ENCODE measurements around the gene L1TD1.
"Not testable (repeated sequence)": the region's sequence is repeated elsewhere in the genome, so short reads cannot be mapped to it uniquely, and the experiment has no call there.

Gene L1TD1

DNA sequence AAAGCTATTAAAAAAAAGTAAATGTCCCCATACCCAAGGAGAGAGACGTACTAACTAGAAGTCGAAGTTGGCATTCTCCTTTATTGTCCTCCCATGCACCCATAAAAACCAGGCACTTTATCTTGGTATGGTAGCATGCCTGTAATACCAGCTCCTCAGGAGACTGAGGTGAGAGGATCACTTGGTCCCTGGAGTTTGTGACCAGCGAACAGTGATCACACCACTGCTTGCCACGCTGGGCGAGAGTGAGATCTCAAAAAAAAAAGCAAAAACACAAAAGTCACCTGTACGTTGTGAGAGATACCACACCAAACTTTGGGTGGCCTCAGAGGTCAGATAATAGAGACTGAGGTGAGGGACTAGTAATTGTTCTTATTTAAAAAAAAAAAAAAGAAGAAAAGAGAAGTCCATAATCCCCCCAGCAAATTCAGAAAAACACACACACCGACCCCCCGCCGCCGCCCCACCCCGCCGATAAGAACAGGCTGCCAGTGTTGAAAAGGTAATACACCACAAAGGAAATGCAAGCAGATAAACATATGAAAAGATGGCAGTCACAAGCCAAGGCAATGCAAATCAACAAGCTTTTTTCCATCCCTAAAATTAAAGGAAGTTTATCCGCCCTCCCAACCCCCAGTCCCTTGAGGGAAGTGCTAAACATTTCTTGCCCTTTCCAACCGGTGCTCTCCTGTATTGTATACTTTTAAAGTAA, 3.6 kb downstream of the L1TD1 start:
- no peak for DNase-seq (ENCODE audit: low read depth in 3 of 3)

DNA sequence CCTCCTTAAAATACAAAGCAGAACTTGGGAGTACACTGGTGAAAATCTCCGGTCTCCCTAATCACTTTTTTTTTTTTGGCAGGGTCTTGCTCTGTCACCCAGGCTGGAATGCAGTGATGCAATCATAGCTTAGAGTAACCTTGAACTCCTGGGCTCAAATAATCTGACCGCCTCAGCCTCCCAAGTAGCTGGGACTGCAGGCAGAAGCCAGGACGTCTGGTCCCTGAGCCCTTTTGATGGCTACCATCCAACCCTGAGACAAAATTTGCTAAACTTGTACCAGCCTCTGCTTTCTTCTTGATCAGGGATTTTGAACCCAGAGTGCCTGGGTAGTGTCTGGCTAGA, 4.1 kb downstream of the L1TD1 start:
- no peak for DNase-seq (ENCODE audit: low read depth in 3 of 3)

DNA sequence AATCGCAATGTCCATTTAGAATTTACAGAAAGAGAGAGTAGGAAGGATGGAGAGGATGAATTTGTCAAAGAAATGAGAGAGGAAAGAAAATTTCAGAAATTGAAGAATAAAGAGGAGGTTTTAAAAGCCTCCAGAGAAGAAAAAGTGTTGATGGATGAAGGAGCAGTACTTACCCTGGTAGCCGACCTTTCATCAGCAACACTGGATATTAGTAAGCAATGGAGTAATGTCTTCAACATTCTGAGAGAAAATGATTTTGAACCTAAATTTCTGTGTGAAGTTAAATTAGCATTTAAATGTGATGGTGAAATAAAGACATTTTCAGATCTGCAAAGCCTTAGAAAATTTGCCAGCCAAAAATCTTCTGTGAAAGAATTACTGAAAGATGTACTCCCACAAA, 12.5 kb downstream of the L1TD1 start:
- no peak for DNase-seq (ENCODE audit: low read depth in 3 of 3)

DNA sequence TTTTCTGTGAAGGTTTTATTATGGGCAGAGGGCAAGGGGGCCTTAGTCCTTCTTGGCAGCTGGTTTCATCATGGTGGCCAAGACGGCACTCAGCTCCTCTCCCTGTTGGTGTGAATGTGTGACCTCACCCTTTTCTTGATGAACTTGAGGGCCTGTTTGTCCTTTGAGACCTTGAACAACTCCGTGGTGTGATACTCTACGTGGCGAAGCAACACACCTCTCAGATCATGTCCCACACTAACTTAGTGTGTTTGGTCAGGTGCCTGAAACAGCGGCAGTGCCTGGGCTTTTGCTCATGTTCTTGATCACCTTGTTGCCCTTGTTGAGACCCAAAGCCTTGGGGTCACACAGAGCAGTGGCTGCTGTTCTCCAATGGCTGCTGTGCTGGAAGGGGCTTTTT, 13.4 kb downstream of the L1TD1 start:
- no peak for DNase-seq (ENCODE audit: low read depth in 3 of 3)

DNA sequence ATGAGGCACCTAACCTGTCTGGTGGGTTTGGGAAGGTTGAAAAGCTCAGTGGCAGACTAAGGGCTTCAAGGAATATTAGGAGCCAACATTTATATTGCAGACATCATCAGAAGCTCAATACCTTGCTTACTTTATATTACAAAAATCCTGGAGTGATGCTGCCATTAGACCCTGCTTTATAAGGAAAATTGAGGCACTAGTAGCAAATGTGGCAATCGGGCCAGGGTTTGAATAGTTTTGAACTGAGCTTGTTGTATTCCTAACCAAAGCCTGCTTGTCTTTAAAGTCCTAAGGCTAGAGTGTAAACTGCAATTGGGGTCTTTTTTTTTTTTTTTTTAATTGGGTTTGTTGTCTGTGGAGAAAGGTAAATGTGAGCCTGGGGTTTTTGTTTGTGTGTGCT, 14.3 kb downstream of the L1TD1 start:
- no peak for DNase-seq (ENCODE audit: low read depth in 3 of 3)

DNA sequence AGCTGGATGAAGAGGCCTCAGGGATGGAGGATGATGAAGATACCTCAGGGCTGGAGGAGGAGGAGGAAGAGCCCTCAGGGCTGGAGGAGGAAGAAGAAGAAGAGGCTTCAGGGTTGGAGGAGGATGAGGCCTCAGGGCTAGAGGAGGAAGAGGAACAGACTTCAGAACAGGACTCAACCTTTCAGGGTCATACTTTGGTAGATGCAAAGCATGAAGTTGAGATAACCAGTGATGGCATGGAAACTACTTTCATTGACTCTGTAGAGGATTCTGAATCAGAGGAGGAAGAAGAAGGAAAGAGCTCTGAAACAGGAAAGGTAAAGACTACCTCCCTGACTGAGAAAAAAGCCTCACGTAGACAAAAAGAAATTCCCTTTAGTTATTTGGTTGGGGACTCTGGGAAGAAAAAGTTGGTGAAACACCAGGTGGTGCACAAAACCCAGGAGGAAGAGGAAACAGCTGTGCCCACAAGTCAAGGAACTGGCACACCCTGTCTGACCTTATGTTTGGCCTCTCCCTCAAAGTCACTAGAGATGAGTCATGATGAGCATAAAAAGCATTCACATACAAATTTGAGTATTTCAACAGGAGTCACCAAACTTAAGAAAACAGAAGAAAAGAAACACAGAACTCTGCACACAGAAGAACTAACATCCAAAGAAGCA, 15.4 kb downstream of the L1TD1 start:
- DNase-seq (ENCODE audit: low read depth in 3 of 3) = no peak

DNA sequence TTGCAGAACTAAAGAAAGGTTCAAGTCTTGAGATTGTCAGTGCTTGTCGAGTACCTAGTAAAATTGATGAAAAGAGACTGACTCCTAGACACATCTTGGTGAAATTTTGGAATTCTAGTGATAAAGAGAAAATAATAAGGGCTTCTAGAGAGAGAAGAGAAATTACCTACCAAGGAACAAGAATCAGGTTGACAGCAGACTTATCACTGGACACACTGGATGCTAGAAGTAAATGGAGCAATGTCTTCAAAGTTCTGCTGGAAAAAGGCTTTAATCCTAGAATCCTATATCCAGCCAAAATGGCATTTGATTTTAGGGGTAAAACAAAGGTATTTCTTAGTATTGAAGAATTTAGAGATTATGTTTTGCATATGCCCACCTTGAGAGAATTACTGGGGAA, 16.3 kb downstream of the L1TD1 start:
- DNase-seq (ENCODE audit: low read depth in 3 of 3) = no peak

DNA sequence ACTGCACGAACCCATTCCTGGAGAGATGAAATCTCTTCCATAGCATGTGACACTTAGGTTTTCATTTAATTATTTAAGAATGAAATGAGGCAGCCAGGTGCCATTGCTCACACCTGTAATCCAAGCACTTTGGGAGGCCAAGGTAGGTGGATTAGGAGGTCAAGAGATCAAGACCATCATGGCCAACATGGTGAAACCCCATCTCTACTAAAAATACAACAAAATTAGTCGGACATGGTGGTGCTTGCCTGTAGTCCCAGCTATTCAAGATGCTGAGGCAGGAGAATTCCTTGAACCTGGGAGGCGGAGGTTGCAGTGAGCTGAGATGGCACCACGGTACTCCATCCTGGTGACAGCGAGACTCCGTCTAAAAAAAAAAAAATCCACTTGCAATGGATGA, 17.8 kb downstream of the L1TD1 start:
- no peak for DNase-seq (ENCODE audit: low read depth in 3 of 3)

DNA sequence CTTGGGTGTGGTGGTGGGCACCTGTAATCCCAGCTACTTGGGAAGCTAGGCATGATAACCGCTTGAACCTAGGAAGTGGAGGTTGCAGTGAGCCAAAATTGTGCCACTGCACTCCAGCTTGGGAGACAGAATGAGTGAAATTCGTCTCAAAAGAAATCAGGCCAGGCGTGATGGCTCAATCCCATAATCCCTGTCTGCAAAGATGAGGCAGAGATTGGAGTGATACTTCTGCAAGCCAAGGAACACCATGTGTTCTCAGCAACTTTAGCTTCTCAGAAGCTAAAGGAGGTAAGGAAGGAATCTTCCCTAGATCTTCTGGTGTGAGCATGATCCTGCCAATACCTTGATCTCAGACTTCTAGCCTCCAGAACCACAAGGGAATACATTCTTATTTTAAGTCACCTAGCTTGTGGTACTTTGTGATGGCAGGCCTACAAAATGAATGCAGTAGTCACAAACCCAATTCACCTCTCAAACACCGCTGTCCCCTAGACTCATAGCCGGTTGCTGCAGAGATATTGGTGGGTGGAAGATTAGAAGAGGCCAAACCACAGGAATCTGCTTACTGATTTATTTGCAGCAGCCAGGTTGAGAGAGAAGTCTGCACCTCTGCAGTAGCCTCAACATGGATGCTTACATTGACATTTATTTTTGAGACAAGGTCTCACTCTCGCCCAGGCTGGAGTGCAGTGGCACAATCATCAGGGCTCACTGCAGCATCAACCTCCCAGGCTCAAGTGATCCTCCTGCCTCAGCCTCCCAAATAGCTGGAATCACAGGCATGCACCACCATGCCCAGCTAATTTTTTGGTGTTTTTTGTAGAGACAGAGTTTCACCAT, 18.6 kb downstream of the L1TD1 start:
- no peak for DNase-seq (ENCODE audit: low read depth in 3 of 3)

DNA sequence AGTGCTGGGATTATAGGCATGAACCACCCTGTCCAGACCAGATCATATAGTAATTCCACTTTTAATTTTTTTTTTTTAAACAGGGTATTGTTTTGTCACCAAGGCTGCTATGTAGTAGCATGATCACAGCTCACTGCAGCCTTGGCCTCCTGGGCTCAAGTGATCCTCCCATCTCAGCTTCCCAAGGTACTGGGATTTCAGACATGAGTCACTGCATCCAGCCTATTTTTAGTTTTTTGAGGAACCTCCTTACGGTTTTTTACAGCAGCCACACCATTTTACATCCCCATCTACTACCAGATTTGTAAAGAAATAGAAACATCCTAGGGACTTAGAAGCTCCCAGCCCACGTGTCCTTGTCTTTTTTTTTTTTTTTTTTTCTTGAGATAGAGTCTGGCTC, 24.0 kb downstream of the L1TD1 start:
- no peak for DNase-seq (ENCODE audit: low read depth in 3 of 3)

DNA sequence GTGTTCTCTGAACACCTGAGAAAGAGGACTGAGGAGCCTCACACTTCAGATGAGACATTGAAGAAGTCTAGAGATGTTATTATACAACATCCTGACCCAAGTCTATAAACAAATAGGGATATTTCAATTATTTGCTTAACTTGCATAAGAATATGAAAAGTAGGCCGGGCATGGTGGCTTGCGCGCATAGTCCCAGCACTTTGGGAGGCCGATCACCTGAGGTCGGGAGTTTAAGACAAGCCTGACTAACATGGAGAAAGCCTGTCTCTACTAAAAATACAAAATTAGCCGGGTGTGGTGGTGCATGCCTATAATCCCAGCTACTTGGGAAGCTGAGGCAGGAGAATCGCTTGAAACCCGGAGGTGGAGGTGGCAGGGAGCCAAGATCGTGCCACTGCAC, 25.8 kb downstream of the L1TD1 start:
- not testable (repeated sequence) for DNase-seq (ENCODE audit: low read depth in 3 of 3)

DNA sequence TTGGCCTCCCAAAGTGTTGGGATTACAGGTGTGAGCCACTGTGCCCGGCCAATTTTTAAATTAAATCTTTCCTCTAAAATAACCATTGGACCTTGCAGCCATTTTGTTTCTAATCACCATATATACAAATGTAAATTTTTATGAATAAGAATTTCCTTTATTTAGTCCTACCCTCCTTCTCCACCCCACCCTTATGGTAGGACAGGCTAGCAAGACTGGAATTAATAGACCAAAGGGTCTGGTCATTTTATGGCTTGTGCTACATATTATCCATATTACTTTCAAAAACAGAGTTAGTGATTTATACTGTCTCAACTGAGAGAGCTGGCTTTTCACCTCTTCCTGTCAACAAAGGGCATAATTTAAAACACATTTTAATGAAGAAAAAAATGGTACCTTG, 26.5 kb downstream of the L1TD1 start:
- no peak for DNase-seq (ENCODE audit: low read depth in 3 of 3)

DNA sequence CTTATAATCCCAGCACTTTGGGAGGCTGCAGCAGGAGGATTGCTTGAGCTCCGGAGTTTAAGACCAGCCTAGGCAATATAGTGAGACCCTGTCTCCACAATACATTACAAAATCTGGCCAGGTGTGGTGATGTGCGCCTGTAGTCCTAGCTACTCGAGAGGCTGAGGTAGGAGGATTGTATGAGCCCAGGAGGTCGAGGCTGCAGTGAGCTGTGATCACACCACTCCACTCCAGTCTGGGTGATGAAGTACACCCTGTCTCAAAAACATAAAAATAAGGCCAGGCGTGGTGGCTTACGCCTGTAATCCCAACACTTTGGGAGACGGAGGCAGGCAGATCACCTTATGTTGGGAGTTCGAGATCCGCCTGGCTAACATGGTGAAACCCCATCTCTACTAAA, 27.7 kb downstream of the L1TD1 start:
- no peak for DNase-seq (ENCODE audit: low read depth in 3 of 3)

DNA sequence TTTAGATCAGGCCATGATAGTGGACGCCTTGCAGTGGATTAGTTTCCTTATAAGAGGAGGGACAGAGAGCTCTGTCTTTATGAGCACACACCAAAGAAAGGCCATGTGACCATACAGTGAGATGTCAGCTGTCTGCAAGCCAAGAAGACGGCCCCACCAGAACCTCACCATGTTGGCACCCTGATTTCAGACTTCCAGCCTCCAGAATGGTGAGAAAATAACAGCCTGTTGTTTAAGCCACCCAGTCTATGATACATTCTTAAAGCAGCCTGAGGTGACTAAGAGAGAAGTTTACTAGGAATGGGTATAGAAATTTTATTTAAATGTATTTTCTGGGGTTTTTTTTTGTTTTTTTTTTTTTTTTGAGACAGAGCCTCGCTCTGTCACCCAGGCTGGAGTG, 29.5 kb downstream of the L1TD1 start:
- DNase-seq (ENCODE audit: low read depth in 3 of 3) = no peak

DNA sequence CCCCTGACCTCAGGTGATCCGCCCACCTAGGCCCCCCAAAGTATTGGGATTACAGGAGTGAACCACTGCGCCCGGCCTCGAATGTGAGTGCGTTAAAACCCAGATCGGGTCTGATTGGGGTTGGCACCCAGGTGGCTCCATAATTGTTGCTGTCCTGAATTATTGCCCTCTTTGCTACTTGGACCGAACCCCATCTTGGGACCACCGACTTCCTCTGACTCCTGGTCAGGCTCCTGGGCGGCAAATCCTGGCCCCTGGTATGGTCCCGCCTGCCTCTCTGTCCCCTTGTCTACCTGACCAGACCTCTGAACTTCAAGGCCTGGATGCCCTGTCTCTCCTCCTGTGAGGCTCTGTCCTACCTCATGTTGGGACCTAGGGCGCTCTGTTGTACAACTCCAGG, 32.8 kb downstream of the L1TD1 start:
- DNase-seq (ENCODE audit: low read depth in 3 of 3) = no peak

DNA sequence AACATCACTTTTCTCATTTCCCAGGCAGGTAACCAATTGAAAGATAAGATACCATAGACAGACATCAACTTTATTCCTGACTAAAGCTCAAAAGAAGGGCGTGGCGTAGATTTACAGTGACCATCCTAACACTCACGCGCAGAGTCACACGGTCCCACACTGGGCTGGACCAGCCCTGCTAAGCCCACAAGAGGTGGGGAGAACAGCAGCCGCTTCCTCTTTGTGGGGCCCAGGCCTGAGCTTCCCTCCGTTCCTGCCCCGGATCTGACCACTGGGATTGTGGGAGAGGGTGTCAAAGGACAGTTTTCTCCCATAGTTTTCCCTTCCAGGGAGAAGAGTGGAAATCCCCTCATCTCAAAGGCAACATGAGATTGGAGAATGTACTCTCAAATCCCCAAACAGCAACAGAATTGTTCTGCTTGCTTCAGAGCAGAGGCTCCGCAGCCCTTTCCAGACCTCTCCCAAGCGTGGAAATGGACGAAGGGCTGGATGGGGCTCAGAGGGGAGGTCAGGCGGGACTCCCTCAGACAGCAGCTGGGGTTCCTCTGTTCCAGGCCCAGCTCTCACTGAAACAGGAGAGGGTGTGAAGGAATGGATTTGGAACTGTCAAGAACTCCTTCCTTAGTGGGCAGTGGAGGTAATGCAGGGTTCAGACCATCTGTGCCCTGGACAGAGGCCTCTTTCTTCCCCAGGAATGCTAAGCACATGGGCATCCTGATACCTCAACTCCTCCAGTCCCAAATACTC, 33.7 kb downstream of the L1TD1 start:
- no peak for DNase-seq (ENCODE audit: low read depth in 3 of 3)

DNA sequence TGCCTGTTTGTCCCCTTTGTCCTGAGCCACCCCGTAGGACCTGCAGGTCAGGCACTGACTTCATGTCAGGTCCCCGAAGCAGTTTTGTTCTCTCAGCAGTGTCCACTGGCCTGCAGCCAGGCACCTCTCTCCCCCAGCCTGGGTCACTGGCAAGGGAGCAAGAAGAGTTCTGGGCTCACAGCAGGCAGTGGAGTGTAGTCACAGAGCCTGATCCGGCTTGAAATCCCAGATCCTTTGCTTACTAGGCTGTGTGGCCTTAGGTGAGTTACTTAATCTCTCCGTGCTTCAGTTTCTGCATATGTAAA, 34.2 kb downstream of the L1TD1 start:
- no peak for DNase-seq (ENCODE audit: low read depth in 3 of 3)

DNA sequence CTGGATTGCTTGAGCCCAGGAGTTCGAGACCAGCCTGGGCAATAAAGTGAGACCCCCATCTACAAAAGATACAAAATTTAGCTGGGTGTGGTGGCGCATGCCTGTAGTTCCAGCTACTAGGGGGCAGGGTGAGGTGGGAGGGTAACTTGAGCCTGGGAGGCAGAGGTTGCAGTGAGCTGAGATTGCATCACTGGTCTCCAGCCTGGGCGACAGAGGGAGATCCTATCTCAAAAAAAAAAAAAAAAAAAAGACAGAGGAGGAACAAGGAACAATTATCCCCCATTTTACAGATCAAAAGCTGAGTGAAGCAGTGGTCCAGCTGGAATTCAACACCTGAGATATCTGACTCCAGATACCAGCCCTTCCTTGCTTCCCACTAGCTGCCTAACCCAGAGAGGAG, 34.8 kb downstream of the L1TD1 start:
- no peak for DNase-seq (ENCODE audit: low read depth in 3 of 3)

DNA sequence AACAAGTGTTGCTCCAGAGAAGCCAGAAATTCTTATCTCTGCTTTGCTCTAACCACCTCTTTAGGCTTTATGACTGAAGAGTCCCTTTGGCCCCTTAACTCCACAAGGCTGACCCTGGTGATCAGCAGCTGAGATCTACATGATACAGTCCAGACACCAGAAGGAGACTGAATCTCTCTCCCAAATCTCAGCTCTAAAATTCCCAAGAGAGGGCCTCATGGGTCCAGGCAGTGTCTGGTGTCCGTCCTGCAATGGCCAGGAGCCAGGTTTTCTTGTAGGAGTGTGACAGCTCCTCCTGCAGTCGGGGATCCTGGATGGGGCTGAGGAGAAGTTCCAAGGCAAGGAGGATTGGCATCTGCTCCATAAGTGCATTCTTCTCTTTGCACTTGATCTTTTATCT, 35.3 kb downstream of the L1TD1 start:
- DNase-seq (ENCODE audit: low read depth in 3 of 3) = no peak

DNA sequence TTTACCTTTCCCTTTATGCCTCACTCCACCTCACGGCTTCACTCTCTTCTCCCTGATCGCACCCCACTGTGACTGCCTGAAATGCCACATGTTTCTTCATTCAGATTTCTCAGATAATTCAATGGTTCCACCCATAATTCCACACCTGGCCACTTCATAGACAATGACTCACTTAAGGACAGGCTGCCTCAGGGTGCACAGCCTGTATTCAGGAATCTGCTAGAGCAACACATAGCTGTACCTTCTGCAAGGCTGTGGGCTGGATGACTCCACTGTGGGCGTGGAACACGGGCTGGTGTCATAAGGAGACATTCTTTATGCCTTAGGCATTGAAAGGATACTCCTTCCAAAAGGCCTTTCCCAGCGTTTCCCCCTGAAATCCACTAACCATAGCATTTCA, 36.1 kb downstream of the L1TD1 start:
- no peak for DNase-seq (ENCODE audit: low read depth in 3 of 3)

DNA sequence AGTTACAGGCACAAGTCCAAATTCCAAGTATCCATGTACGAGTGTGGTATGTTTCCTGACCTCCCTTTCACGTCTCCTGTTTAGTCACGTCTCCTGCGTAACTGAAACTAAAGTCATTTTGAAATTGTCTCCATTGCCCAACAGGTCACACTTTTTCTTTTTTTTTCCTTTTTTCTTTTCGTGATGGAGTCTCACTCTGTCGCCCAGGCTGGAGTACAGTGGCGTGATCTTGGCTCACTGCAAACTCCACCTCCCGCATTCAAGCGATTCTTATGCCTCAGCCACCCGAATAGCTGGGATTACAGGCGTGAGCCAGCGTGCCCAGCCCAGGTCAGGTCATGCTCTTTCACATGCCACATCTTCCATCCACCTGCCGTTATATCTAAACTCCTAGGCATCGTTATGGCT, 38.2 kb downstream of the L1TD1 start:
- DNase-seq (ENCODE audit: low read depth in 3 of 3) = no peak

DNA sequence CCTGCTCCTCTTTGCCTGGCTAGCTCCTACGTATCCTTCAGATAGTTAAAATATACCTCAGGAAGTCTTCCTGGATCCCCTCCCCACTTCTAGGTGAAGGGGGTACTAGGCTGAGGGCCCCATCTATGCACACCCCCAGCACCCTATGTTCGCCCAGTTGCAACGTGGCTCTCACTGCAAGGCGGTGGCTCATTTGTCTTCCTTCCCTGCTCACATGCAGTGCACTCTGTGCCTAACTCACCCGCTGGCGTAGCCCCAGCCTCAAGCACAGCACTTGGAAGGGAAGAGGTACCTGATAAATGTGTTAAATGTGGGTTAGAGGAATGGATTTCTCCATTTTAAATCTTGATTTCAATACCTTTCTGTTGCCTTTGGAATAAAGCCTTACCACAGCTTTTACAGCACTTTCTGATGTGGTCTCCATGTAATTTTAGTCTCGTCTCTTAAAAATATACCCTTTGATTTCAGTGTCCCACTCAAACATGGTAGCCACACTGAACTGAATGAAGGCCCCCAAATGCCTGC, 39.3 kb downstream of the L1TD1 start:
- DNase-seq (ENCODE audit: low read depth in 3 of 3) = no peak

Data from stimulated activated CD4-positive, alpha-beta T cell treated with anti-CD3 and anti-CD28 coated beads, TNF-alpha, amount 100 ng/mL, for 24 hours (primary cell).